HTERT RPE-1 (cell line): Measurements from ENCODE around the gene GALNS.

ENCODE experiments used
- in situ Hi-C: fragments of 300-500 bp; cut with MboI; formaldehyde crosslinking; loops from 4 replicates; pipeline ENCODE4 v1.14.3; 2020; ENCODE audit warnings: low sequenced_read_pairs

The GALNS gene

GRCh38 chr16:88787579-88788314 lies 69.0 kb downstream of the GALNS start:
- in situ Hi-C loops: no loop called here

- in situ Hi-C loops: no loop called here
Observed at GRCh38 chr16:88785106-88785924, 71.4 kb downstream of the GALNS start, which contains the start of gene PIEZO1. Gene PIEZO1 (minus strand): TSS chr16:88785220. CDS start chr16:88784964, 256 bp downstream.

- in situ Hi-C loops: no loop called here
Observed at GRCh38 chr16:88784856-88785105, 72.0 kb downstream of the GALNS start.

GRCh38 chr16:88784074-88784855 lies 72.5 kb downstream of the GALNS start:
- in situ Hi-C loops: no loop called here

GRCh38 chr16:88783391-88784073 lies 73.2 kb downstream of the GALNS start:
- in situ Hi-C loops: no loop called here

GRCh38 chr16:88782454-88783390 lies 74.0 kb downstream of the GALNS start:
- in situ Hi-C loops: no loop called here

GRCh38 chr16:88781140-88782077 lies 75.3 kb downstream of the GALNS start:
- in situ Hi-C loops: no loop called here

- in situ Hi-C loops: no loop called here
Observed at GRCh38 chr16:88780142-88781062, 76.3 kb downstream of the GALNS start.

GRCh38 chr16:88779406-88780141 lies 77.2 kb downstream of the GALNS start:
- in situ Hi-C loops: no loop called here

- in situ Hi-C loops: no loop called here
Observed at GRCh38 chr16:88778541-88779065, 78.1 kb downstream of the GALNS start.

- in situ Hi-C loops: no loop called here
Observed at GRCh38 chr16:88778271-88778525, 78.5 kb downstream of the GALNS start.

GRCh38 chr16:88777471-88778270 lies 79.1 kb downstream of the GALNS start:
- in situ Hi-C loops: no loop called here

GRCh38 chr16:88775825-88776224 lies 80.9 kb downstream of the GALNS start:
- in situ Hi-C loops: no loop called here

- in situ Hi-C loops: no loop called here
Observed at GRCh38 chr16:88774544-88775393, 82.0 kb downstream of the GALNS start.

- in situ Hi-C loops: no loop called here
Observed at GRCh38 chr16:88773812-88774291, 82.9 kb downstream of the GALNS start.
